ENCODE data around the gene ADCY5.

The ADCY5 gene

DNA sequence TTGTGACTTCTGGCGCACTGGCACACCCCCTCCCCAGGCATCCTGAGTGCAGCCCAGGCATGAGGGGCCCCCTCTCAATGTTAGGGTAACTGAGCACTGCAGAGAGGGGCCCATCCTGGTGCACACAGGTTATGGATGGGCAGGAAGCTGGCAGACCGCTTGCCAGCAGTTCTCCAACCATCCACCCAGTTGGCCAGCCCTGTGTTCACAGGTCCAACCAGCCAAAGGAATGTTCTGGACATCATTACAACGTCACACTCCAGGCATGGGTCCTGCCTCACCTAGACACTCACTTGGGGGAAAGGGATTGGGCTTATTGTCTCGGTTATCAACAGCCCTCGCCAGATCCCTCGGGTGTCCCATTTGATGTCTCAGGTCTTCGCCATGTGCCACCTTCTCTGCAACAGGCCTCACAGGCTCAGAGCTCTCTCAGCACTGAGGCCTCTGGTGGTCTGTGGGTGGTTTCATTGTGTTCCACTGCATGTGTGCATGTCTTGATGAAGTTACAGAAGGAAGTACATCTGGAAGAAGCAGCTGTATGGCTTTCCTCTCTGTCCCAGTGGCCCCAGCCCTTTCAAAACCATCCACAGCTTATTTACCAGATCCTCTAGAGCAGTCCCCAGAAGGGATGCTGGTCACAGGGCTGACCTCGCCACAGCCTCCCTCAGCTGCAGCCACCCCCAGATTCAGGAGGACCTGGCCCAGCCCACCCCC lies 23.7 kb downstream of the ADCY5 start:
- no peak for DNase-seq

- DNase-seq = no peak
Observed at GRCh38 chr3:123424321-123424998, 24.4 kb downstream of the ADCY5 start.

DNA sequence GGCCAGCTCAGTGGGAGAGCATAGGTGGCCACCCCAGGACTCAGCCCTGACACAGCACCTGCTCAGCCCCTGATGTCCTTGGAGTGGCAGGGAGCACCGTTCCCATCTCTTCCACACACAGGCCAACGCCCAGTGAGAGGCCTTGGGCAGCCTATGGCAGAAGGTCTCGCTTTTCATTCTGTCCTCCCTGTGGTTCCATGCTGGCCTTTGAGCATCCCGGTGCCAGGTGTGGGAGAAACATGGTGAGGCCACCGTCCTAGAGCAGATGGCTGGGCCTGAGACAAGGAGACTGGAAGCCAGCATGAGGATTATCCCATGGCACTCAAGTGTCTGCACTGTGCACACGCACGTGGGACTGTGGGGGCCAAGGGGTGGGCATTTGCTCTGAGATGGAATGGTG lies 25.1 kb downstream of the ADCY5 start:
- no peak for DNase-seq

DNA sequence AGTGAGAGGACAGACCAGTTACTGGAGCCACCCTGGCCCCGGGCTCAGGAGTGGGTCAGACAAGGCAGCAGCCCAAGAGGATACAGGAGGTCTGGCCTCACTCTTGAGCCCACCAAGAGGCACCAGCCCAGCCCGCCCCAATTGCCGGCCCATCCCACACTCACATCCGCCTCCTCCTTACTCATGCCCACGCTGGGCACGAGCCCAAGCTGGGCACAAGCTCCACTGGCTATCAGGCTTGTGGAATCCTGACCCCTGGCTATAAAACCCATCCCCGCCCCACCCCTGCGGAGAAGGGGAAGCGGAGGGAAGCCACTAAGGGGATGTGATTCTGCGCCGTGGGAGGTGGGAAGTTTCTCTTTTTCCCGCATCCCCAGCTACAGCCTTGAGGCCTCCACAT lies 25.9 kb downstream of the ADCY5 start:
- no peak for DNase-seq

DNA sequence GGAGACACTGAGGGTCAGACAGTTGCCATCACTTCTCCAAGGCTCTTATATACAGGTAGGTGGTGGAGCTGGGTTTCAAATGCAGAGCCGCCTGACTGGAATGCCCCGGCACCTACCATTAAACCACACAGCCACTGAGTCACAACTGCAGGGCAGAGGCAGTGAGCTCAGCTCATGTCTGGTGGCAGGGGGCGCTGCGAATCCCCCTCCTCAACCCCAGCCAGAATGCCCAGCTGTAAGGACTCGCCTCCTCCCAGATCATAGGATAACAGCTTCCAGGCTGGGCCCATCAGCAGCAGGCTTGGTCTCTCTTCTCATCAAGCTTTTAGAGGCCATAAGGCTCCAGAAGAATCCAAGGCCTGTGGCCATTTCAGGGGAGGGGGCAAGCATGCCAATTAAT lies 26.4 kb downstream of the ADCY5 start:
- DNase-seq = no peak

GRCh38 chr3:123421353-123422174 lies 27.3 kb downstream of the ADCY5 start:
- no peak for DNase-seq

DNA sequence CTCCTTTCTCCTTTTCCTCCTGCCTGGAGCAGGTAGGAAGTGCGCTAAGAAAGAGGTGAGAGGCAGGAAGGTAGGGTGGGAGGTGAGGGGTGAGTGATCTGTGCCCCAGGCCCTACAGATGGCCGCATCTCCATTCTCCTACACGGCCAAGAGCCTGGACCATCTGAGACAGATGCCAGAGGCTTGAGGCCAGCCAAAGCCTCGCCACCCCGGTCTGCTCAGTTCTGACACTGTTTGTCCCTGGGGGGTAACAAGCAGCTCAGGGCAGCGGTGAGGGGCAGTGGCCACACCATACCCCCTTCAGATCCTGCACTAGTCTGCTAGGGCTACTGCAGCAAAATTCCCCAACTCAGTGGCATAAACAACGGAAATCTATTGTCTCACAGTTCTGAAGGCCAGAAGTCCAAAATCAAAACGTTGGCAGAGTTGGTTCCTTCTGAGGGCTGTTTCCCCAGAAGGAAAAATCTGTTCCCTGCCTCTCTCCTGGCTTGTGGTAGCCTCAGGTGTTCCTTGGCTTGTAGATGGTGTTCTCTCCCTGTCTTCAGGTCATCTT lies 28.4 kb downstream of the ADCY5 start:
- DNase-seq = no peak

GRCh38 chr3:123419850-123420297 lies 29.0 kb downstream of the ADCY5 start:
- DNase-seq = no peak

GRCh38 chr3:123419181-123419849 lies 29.6 kb downstream of the ADCY5 start:
- no peak for DNase-seq

- no peak for DNase-seq
Observed at GRCh38 chr3:123416647-123417046, 32.2 kb downstream of the ADCY5 start.

GRCh38 chr3:123416173-123416572 lies 32.7 kb downstream of the ADCY5 start:
- DNase-seq = no peak

DNA sequence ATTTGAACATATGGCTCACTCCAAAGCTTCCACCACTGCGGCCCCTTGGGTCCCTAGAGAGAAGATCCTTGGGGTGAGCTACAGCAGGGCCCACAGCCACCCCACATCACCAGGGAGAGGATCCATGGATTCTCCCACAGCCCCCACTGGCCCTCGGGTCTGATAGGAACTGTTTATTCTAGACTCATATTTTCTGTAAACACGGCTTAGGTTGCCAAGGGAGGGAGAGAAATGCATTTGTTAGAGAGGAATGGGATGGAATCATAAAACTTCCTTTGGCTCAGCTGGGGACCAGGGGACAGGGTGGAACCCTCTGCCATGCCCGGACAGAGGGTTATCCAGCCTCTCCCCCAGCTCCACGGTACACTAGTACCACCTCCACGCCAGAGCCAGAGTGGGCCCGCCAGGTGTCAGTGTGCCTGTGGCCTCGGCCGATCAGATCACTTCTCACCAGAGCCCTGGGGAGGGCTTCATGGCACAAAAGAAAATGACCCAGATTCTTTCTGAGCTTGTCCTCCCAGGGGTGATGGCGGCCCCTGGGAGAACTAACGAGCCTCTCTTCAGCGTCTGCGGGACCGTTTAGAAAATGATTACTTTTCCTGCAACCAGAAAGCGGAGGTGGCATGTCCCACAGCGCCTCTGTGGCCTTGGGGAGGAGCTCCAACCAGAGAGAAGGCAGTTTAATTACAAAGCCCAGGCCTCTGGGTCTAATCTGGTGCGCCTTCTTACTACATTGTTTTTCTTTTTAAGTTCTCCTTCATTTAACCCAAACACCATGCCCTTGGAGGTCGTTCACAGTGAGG lies 33.7 kb downstream of the ADCY5 start:
- DNase-seq = no peak

GRCh38 chr3:123412811-123413604 lies 35.9 kb downstream of the ADCY5 start:
- DNase-seq = no peak

- DNase-seq = no peak
Observed at GRCh38 chr3:123412076-123412475, 36.8 kb downstream of the ADCY5 start.

DNA sequence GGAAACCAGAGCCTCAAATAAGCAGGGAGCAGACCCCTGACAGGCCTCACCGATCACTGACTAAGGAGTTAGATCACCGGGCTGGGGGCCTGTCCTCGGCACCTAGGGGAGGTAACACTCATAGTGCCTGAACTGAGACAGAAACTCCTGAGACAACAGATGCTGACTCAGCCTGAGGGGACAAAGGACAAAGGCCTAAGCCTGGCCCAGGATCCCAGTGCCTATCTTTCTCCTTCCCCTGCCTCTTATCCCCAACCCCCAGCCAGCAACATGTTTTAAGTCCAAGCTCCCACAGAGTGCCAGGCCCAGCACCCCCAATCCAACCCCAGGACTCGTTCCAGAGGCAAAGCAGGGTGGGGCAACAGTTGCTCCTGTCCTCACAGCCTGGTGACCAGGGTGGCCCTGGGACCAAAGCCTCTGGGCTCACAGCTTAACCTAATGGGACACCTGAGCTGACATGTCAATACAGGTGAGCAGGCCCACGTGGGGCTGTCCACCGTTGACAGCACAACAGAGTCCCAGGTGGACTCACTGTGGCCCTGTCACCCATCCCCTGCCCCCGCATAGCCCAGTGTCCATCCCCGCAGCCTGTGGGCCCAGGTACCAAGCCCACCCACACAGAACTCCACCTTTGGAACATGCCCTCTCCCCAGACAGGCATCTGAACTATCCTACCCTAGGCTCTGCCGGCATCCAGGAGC lies 37.4 kb downstream of the ADCY5 start:
- no peak for DNase-seq

DNA sequence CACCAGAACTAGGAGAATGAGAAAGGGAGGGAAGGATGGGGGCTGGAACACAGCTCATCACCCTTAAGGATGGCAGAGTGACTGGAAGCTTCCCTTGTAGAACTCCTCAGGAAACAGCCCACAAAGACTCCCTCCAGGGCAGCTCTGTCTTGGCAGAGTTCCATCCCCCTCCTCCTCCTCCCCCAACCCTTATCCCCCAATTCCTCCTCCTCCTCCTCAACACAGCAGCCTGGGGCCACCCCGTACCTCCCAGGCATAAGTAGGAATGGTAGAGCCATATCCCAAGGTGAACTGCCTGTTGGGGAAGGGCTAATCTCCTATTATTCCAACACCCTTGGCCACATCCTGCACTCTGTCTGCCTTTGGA lies 38.8 kb downstream of the ADCY5 start:
- DNase-seq = no peak

DNA sequence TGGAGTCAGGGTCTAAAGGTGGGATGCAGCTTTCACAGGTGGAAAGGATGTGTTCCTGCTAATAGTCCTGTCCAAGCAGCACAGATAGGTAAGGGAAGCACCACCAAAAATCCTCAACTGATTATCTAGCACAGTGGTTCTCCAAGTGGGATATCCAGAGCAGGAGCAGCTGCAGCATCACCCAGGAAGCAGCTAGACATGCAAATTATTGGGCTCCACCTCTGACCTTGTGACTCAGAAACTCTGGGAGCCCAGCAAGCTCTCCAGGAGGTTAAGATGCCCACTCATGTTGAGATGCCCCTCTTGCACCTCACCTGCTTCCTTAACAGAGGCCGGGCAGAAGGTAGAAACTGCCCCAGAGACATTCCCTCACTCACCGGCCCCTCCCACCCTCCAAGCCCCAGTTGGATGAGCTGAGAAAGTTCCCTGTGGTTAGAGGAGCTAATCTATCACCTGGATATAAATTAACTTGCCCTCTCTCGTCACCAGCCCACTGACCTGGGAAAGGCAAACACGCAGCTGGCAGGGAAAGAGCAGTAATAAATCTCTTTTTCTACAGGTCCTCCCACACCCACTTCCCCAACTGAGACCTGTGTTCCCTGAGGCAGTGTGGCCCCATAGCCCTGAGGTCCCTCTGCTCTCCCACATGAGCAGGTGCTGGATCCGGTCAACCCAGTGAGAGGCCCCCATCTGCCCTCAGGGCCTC lies 39.3 kb downstream of the ADCY5 start:
- peak; percentile 44 for DNase-seq

DNA sequence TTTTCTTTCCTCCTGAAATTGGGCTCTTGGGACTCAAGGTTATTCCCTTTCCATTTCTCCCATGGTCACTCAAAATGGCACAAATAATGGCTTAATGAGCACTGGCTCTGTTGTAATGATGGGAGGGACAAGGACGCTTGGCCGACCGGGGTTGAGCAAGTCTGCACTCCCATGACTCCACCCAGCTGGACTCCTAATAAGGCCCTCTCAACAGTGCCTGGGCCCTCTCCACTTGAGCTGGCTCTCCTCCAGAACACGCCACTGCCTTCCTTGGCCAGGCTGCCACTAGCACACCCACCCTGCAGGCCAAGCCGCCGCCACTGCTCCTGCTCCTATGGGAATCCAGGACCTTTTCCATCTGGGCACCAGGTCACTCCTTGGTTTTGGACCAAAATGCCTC lies 42.3 kb downstream of the ADCY5 start:
- DNase-seq = no peak

- no peak for DNase-seq
Observed at GRCh38 chr3:123405936-123406510, 42.9 kb downstream of the ADCY5 start.

- no peak for DNase-seq
Observed at GRCh38 chr3:123405021-123405420, 43.9 kb downstream of the ADCY5 start.
